HPDE6-E6E7 (cell line): Measurements from ENCODE around the gene LAMA3.
A peak's percentile ranks its signal among the peaks of the same experiment; 100 is the strongest.

Experiments
- DNase-seq: peaks from one replicate; pipeline ENCODE4 v3.0.0; 2011; ENCODE audit warnings: missing footprints; ENCODE audit errors: extremely low spot score

The LAMA3 gene

GRCh38 chr18:23897733-23898132 is 208.5 kb downstream of the LAMA3 start:
- no peak for DNase-seq

DNA sequence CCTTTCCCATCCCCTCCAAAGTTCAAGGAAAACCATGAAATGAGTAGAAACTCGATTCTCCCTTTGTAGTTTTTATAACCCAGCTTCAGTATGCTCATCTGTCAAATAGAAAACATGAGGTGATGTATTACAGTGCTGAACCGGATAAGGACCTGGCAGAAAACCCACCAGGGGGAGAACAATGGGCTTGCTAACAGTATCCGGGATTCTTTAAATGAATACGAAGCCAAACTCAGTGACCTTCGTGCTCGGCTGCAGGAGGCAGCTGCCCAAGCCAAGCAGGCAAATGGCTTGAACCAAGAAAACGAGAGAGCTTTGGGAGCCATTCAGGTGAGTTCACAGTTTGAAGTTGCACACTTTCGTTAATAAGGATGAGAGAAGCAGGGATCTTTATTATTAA is 211.7 kb downstream of the LAMA3 start:
- DNase-seq: no peak

DNA sequence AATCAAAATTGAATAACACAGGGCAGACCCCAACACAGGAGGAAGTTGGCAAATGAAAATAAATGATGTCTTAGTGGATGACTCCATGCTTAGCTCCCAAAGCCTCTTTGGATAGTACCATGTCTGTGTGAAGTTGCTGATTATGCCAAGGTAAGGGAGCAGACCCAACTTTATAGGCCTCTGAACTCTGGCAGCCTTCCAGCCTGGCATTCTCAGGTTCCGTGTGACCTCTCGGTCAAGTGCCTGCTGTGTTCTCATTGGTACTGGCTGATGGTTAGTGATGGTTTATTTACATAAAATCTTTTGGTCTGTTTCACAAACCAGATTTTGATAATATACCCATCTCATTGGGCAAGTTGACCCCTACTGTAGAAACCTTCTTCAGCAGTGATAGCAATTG is 213.1 kb downstream of the LAMA3 start:
- no peak for DNase-seq

- no peak for DNase-seq
Measured at GRCh38 chr18:23903971-23904370, 214.7 kb downstream of the LAMA3 start.

DNA sequence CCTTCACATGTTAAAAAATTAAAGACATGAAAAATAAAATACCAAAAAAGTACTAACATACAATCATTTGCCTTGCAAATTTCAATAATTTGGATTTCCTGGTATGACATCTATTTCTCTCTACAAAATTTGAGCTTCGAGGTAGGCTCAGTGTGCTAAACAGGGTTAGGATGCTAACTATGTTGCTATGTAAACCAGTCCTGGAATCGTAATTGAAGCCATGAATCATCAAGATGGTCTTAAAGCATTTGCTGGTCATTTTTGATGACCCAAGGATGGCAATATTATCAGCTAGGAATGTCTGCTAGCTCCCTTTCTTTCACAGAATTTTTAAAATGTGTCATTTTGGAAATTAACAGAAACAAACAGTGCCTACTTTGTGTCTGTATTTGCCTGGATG is 217.4 kb downstream of the LAMA3 start:
- no peak for DNase-seq

GRCh38 chr18:23908827-23909226 is 219.6 kb downstream of the LAMA3 start:
- DNase-seq: no peak

- DNase-seq: no peak
Measured at GRCh38 chr18:23910032-23910431, 220.8 kb downstream of the LAMA3 start.

- DNase-seq: no peak
Measured at GRCh38 chr18:23912356-23912755, 223.1 kb downstream of the LAMA3 start.

- no peak for DNase-seq
Measured at GRCh38 chr18:23916338-23916737, 227.1 kb downstream of the LAMA3 start.

GRCh38 chr18:23918395-23919032 is 229.3 kb downstream of the LAMA3 start:
- peak; percentile 34 for DNase-seq

DNA sequence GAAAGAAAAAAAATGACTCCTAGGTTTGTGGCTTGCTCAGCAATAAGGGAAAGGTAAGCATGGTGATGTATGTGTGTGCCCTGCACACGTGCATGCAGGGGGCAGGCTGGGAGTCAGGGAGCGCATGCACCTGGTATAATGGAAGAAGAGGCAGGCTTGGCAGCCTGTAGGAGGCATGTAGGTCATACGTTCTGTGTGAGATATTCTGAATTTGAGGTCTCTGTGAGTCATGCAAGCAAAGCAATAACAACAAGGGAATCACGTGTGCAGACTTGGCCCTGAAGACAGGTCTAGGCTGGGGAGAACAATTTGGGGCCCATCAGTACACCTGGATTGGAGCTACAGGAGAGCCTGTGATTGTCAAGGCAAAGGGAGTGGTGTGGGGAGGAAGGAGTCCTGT is 230.8 kb downstream of the LAMA3 start:
- no peak for DNase-seq

DNA sequence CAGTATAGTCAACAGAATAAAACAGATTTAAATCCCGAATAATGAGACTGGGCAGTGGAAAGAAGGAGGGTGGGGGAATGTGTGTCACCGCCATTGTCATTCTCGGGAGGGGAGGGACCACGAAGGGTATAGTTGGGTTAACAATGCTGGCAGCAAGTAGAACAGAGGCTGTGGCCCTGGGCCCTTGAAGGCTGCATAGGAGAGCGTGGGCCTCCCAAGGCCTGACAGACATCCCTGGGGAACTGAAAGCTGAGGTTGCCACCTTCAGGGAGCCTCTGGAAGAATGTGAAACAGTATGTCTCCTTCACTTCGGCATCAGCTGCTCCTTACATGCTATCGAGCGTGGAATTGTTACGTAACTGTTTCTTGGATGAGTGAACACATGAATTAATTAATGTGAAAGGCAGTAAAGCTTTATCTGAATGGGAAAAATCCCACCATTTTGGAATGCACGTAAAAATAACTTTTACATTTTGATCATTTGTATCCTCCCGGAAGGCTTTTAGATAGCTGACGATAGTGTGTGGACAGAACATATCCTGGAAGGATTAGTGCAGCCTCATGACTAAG is 232.5 kb downstream of the LAMA3 start:
- DNase-seq: no peak

GRCh38 chr18:23922939-23923338 is 233.7 kb downstream of the LAMA3 start:
- no peak for DNase-seq

DNA sequence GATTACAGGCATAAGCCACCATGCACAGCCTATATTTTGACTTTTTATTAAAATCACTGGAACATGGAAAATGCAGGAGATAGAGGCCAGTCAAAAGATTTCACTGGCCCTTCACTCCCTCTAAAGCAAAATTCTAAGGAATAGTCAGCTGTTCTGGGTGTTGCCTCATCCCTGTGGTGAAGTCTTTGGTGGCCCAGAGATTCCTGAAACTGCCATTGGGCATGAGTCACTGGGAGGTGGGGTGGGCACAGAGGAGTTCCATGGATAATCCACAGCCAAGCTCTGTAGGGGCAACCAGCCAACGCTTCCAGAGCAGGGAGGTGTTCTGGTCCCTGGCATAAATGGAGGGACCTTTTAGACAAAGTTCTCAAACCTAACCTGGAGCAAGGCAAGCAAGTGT is 235.6 kb downstream of the LAMA3 start:
- DNase-seq: no peak

GRCh38 chr18:23926571-23926970 is 237.3 kb downstream of the LAMA3 start:
- no peak for DNase-seq

DNA sequence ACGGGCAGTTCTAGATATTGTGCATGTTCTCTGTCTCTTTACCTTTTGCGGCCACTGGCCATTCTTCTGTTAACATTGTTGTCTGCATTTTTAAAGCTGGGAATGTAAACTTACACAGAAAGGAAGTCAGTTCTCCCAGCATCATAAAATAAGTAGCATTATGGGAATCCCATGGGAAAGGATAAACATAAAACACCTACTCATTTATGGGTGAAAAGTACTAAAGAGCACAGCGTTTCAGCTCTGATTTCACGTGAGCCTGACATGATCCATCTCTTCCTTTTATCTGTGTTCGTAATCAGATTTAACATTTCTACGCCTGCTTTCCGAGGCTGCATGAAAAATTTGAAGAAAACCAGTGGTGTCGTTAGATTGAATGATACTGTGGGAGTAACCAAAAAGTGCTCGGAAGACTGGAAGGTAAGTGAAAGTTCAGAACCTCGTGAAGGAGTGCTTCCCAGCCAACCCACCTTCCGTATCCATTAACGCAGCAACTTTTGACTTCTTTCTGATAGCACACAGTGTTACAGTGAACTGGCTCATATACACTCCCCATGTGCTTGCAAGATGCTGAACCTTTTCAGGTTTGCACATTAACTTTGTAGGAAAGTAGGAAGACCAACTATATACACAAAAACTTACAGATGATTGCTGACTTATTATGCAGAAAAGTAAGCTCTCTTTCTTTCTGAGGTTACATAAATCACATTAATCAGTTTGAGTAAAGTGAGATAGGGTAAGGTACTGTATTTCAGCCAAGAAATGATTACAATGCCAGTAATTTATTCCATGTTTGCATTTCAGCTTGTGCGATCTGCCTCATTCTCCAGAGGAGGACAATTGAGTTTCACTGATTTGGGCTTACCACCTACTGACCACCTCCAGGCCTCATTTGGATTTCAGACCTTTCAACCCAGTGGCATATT is 238.8 kb downstream of the LAMA3 start:
- no peak for DNase-seq

GRCh38 chr18:23929362-23929930 is 240.2 kb downstream of the LAMA3 start:
- no peak for DNase-seq

DNA sequence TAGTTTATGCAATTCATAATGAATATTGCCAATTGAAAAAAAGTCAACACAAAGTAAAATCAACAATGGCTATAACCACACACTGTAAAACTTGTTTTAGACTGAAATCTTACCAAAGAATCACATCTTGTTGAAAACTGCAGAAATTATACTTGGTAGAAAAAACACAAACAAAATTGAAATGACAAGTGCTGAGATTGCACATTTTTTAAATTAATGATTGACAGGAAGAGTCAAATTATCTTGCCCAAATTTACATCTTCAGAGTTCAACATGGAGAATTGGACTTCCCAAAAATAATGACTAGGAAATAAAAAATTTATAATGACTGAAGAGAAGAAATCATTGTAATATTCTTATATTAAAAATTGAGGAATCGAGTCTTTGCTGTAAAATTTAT is 240.7 kb downstream of the LAMA3 start:
- no peak for DNase-seq

DNA sequence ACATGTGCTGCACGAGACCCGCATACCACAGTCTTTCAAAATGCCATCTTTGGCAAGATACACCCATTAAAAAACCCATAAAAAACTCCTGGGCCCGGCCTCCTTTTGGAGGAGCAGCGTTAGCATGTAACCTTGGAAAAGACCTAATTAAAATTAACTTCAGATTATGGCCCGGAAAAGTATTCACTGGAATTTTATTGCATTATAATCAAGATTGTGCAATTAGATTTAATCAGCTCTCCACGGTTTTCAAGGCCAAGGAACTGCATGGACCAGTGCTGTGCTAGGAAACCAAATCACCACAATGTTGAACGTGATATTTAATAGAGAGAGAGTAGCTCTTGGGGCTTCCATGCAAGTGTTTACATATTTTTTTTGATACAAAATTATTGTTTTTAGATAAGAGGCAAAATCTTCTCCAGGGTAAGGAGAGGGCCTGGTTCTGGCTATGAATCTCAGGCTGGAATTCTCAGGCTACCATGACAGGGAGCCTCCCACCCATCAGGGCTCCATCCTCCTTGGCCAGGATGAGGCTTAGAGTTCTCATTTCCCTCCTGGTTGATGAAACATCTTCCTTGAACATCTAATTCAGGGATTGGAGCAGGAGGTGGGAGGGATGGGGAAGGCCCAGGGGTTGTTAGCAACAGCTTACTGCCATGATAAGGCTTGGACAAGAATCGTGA is 243.3 kb downstream of the LAMA3 start:
- DNase-seq: no peak

DNA sequence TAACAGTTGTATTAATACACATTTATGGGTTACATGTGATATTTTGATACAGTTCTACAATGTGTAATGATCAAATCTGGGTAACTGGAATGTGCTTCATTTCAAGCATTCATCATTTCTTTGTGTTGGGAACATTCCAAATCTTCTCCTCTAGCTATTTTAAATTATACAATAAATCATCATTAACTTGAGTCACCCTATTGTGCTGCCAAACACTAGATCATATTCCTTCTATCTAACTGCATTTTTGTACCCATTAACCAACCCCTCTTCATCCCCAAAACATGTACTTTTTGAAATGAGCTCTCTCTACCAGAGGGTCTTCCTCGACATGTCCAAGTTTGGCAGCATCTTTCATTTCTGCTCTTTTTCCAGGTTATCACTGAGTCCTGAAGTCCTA is 244.2 kb downstream of the LAMA3 start:
- no peak for DNase-seq

DNA sequence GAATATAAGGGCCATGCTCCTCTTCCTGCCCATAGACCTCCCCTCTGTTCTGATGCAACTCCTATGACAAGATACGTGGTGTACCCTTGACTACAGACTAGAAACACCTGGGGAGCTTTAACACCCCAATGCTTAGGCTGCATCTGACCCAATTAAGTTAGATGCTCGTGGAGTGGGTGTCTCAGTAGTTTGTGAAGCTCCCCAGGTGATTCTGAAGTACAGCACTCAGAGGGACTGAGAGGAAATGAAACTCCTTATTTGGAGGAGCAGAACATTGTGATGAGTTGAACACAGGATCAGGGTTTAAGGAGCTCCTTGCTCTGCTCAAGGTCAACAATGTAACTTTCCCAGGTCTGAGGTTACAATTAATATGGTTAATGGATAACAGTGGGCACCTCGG is 245.0 kb downstream of the LAMA3 start:
- no peak for DNase-seq

DNA sequence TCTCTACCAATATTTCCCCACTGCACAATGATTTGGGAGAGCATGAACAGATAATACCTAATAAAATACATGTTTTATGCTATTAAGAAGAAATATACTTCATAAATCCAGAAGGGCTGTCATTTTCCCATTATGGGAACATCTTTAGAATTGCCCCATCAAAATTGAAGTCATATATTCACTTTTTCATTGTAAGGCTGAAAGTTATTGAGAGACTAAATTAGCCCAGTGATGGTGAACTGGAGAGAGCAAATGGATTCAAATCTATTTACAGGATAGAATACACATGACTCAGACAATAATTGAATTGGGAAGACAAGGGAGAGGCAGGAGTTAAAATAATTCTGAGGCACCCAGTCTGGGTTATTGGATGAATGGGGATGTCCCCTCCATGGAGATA is 245.6 kb downstream of the LAMA3 start:
- no peak for DNase-seq
